A673 (cell line): ENCODE results near the gene PARP16.

ENCODE experiments used
- EZH2 ChIP-seq: fragments of 200-600 bp; sonication (generic); IDR thresholded peaks from 2 replicates; pipeline ENCODE4 v1.6.1; 2017; ENCODE audit warnings: borderline replicate concordance, low read depth, mild to moderate bottlenecking, mixed read lengths, antibody characterized with exemption, low read length; ENCODE audit not compliant: poor library complexity, severe bottlenecking
- TF ChIP-seq, protein P1 (sequence below): fragments of 300-800, 200-600 bp; sonication (generic); conservative IDR thresholded peaks from 2 replicates; pipeline ENCODE4 v1.5.1; 2017; ENCODE audit warnings: low read depth, mild to moderate bottlenecking, antibody characterized with exemption, low read length, moderate library complexity, mixed read lengths

DNA sequence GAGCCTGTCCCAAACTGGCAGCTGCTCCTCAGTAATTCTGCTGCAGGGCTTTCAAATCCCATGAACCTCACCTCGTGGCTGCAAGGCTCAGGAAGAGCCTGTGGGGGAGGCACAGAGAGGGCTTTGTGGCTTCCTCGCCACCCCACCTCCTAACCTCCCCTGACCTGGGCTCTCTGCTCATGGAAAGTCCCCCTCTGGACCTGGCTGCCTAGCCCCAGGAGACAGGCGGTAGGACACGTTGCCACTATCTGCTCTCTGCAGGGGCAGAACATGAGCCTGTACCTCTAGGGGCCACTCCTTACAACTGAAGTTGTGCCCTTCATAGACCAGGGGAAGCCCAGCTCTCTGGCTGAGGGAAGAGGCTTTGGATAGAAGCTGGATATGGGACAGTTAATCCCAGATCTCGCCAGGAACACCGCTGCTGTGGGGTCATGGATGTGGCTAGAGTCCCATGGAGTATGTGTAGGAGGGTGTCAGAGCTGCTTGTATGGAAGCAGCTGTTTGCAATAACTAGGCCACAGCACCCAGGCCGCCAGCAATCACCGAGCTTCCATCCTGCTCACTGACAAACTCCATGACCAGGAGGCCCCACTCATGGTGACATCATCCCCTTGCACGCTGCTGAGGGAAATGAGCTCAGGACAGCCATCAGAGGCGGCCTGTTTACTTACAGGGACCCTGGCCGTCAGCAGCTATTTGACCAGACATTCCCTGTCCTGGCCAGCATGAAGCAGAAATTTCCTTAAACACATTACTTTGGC lies 41.4 kb downstream of the PARP16 start:
- TF ChIP-seq, protein P1, sequence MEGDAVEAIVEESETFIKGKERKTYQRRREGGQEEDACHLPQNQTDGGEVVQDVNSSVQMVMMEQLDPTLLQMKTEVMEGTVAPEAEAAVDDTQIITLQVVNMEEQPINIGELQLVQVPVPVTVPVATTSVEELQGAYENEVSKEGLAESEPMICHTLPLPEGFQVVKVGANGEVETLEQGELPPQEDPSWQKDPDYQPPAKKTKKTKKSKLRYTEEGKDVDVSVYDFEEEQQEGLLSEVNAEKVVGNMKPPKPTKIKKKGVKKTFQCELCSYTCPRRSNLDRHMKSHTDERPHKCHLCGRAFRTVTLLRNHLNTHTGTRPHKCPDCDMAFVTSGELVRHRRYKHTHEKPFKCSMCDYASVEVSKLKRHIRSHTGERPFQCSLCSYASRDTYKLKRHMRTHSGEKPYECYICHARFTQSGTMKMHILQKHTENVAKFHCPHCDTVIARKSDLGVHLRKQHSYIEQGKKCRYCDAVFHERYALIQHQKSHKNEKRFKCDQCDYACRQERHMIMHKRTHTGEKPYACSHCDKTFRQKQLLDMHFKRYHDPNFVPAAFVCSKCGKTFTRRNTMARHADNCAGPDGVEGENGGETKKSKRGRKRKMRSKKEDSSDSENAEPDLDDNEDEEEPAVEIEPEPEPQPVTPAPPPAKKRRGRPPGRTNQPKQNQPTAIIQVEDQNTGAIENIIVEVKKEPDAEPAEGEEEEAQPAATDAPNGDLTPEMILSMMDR, result no peak
- no peak for TF ChIP-seq EZH2
